Dedifferentiated amniotic fluid mesenchymal stem cell (primary cell): ENCODE data around the gene ADGRG6.

ENCODE experiments used
- DNase-seq: peaks from one replicate; pipeline ENCODE4 v3.0.0-alpha.2; 2016; ENCODE audit errors: extremely low spot score

The ADGRG6 gene

DNA sequence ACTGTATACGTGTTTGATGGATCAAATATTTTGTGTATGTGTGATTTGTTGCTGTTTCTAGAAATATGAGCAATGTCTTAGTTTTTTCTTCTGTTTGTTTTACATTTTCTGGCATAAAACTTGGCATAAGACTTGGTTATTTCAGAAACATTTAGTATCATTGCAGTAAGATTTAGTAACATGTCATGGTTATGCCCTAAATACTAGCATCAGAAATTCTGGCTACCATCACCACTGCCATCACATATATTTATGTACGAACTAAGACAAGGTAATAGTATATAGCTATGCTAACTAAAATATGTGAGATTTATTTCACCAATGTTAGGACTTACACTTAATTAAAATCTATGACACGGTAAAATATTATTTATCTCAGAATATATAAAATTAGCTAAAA is 10.3 kb upstream of the ADGRG6 start:
- no peak for DNase-seq

DNA sequence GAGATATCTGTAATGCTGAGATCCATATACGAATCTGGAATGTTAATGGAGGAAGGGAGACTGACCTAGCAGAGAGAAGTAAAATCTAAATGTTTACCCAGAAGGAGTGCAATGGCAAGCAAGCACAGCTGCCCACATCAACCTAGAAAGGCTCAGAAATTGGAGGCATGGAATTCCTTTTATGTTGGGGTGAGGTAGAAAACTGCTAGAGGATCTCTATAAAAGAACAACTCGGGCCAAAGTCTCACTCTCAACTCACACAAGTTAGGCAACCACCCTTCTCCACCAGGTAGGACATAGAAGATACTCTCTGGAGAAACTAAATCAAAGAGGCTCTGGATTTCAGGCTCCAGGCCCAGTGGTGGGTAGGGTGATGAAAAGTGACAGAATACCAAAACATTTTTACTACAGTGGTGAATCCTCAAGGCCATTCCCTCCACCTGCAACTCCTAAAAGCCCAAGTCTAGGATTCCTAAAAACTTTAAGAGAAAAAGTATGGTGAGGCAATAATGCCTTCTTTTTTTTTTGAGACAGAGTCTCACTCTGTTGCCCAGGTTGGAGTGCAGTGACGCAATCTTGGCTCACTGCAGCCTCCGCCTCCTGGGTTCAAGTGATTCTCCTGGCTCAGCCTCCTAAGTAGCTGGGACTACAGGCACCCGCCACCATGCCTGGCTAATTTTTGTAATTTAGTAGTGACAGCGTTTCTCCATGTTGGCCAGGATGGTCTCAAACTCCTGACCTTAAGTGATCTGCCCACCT is 9.5 kb upstream of the ADGRG6 start:
- no peak for DNase-seq

DNA sequence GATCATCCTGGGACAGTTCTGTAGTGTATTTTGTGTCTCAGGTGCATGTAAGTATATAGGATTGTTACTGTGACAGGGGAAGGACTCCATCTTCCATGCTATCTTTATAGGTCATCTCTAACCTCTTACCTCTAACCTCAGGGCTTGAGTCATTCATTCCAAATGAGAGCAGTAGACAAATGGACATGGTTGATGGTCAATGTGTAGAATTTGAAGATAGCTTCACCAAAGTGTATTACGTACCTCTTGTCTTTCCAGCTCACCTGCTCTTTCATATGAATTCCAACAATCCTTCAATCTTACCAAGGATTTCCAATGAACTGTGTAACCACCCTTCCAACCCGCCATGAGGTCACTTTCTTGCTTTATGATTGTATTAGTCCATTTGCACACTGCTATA is 8.7 kb upstream of the ADGRG6 start:
- no peak for DNase-seq

DNA sequence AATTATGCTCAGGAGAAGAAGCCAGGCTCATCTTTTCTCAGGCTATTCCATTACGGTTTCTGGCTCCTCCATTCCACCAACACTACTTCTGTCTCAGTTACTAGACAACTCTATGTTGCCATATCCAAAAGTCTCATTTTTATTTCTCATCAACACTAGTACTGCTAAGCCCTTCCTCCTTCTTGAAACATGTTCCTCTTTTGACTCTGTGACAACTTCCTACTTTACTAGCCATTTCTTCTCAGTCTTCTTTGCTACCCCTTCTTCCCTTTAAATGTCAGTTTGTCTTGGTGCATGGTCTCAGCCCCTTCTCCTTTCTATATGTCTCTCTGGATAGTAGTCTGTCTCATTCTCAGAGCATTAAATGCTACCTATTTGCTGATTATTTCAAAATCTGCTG is 7.1 kb upstream of the ADGRG6 start:
- DNase-seq, result no peak

DNA sequence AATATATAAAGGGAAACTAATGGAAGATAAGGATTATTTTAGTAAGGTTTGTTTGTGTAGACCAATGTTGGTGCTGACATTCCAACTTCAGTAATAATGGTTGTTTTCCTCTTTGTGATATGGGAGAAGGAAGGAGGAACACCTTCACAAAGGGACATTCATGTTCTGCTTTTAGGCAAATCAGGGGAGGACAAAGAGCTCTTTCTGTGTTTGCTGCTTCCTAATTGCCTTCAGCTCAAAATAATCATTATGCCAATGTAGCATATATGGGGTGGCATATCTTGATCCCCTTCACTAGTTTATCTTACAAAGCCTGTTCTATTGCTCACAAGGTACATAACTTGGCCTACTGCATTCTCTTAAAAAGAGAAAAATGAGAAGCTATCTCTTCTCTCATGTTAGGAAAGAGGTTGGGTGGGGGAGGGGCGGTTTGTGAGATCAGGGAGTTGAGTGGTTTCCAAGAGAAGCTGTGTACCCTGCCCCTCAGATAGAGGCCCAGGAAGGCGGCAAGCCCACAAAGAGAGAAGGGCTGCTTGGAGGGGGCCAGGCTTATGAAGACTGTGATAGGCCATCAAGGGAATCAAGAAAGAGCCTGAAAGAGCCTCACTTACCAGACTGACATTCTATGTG is 4.7 kb upstream of the ADGRG6 start:
- DNase-seq, result no peak

DNA sequence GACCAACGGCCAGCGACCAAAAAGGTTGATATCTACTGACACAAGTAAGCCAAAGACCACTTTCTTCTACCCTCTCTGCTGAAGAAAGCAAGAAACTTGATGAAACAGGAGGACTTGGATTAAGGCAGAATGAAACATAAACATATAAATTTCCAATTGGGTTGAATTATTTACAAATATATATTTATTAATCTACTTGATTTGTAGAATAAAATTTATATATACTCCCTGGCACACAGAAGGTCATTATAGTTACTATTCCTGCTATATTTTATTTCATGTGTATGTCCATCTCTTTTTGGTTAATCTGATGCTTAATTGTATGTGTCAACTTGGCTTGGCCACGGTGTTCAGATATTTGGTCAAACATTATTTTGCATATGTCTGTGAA is 4.2 kb upstream of the ADGRG6 start:
- DNase-seq, result no peak

DNA sequence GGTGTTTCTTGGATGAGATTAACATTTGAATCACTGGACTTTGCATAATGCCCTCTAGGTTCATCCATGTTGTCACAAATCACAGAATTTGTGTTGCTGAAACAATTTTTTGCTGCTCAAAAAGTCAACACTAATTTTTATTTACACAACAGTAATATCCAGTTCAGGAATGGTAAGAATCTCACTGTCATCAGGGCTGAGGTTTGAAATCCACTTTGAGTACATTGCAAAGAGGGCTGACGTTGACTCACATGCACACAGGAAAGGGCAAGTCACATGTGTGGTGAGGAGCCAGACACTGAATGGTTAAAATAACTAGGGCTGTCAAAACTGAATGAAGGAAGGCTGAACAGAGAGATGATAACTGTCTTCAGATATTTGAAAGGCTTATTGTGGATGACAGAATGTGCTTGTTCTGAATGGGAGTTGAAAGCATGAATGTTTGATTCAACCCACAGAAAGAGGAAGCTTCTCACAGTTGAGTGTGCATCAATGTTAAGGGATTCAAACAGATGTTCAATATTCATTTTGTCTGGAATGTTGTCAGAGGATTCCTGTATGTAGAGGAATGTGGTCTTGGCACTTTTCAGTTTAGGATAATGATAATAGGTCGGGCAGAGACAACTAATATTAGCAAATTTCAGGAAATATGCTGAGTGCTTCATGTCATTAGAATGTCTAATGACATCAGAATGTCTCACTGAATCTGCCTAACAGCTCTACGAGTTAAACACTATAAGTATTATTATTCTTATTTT is 3.6 kb upstream of the ADGRG6 start:
- no peak for DNase-seq

DNA sequence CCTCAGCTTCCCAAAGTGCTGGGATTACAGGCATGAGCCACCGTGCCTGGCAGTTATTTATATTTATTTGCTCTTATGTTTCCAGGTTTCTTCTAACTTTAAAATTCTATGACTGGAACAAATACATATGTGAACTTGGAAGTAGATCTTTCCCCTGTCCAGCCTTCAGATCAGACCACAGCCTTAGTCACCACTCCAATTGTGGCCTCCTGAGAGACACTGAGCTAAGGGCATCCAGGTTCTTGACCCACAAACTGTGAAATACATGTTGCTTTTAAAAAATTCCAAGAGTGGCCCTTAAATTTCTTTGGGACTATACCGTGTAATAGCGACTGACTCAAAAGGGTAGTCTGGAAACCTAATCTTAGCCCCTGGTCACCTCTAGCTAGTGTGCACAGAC is 1.5 kb upstream of the ADGRG6 start:
- no peak for DNase-seq

DNA sequence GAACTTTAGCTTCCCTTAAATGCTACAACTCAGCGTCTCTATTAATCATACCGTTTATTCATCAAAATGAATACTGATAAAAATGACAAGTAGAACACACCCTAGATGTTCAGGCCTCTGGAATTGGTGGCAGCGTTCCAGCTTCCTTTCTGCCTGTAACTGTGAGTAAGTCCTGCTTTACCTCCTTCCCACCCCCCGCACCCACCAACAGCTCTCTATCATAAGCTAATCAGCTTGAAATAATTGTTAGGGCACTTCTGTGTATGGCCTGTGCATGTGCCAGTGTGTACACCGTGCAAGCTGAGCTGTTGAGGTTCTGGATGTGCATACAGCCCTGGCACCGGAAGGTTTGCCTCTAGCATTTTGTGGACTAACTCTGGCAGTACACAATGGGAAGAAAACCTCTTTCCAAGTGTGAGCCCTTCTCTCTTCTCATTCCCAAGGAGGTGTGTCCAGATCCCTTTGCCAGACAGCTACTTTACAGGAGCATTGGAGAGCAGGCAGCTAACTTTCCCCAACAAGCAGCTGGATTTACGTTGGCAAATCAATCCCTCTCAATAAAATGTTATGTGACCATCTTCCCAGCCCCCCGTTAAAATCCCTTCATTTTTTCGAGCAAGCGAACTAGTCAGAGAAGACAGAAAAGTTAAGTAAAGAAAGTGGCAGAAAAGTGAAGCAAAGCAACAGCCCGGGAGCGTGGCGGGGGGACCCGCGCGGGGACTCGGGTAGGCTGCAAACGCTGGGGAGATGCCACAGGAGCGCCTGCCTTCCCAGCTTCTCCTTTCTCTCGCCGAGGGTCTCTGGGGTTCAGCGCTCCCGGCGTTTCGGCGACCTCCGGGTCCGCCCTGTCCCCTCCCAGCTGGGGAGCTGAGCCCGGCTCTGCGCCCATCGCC is 803 bp upstream of the ADGRG6 start:
- no peak for DNase-seq

DNA sequence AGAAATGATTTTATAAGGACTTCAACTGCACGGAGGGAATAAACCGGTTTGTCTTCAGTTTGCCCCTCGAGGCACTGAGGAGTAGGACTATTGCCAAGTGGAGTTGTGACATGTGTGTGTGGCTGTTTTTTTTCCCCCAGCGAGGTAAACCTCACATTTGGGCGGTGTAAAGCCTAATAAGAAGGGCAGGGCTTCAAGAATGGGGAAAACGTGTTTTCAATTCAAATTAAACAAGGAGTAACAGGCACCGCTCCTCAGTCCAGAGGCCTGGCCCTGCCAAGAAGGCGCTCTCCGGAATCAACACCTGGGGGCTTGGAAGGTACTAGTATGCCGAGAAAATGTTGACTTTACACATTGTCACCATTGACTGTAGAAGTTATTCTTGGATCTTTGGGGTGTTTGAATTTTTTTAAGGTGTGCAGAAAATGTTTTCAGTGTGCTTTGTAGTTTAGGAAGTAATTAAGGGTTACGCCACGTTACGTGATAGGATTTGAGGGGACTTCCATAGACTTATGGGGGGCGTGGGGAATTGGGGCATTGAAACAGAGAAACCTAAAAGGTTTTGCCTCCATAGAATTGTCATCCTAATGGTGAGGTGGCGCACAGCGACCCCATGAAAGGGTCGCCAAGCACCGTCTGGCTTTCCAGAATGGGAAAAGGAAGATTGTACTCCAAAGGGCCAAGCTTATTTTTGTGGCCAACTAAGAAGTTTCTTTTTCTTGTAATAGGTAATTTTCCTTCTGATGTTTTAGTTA is 791 bp downstream of the ADGRG6 start:
- DNase-seq, result no peak

DNA sequence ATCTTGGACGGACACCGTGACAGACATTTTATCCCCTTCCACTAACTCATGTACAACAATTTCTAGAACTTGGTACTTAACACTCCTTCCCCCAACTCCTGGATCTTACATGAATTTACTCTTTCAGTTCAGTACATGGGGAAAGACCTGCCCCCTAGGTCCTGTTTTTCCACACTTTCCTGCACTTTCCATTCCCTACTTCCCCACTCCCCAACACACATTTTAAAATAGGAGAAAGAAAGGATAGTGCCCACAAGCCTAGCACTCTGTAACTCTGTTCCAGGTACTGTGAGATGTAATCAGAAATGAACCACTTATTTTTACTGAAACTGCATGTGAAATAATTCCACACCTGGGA is 1.3 kb downstream of the ADGRG6 start:
- DNase-seq, result no peak

DNA sequence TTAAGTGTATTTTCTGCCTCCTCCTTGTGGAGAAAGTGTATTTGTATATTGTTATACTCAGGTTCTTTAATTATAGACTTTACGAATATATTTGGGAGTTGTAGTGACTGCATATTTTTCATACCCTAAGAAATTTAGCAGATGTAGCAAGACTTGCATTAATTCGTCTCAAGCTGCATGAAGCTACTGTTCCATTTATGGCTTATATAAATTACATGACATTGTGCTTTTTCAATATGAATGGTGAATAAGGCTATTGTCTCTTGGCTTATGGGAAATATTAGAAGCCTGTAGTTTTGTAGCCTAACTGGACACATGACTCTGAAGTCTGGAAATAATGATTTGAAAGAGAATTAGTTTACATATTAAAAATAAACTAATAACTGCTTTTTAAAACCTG is 2.4 kb downstream of the ADGRG6 start:
- DNase-seq, result no peak

DNA sequence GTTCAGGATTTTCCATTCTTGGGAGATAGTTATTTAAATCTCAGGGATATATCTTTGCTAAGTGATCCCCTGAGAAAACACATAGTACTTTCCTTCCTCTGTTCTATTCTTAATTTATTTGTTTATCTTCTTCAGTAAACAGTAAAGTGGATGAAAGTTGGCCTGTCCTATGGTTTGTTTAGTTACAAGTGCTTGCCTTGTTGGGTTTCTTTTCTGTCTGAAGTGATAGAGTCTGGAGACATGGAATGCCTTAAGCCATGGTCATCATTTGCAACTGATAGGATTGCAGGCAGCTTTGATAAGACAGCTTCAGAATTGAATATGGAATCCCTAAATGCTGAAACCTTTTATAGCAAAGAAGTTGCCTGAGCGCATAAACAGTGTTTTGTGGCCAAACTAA is 4.9 kb downstream of the ADGRG6 start:
- DNase-seq, result no peak

DNA sequence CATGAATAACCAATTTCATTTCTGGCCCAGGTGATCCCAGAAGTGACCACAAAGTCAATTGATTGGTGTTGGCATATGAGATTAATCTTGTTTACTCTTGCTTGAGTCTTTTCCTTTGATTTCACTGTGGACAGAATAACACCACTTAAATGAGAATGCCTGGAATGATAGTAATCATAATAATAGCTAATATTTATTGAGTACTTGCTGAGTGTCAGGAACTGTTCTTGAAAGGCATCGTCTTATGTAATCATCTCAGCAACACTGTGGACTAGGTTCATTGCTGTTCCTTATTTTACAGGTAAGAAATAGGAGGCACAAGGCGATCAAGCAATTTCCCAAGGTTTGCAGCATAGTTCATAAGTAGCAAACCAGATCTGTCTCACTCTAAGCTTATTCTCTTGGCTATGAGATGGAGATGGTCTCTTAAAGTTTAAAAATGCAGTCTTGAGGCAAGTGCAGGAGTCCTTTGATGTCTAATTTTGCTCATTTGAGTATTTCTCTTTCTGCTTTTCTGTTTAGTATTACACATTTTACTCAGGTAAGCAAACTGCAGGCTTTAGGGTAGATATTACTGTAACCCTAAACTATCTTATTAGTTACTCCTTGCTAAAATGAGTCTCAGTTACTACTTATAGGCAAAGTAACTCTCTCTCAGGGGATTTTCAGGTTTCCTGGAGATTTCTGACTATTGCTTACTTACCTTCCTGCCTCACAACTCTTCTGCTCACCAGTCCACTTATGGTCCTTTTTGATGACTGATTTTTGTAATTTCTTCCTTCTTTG is 6.3 kb downstream of the ADGRG6 start:
- no peak for DNase-seq

DNA sequence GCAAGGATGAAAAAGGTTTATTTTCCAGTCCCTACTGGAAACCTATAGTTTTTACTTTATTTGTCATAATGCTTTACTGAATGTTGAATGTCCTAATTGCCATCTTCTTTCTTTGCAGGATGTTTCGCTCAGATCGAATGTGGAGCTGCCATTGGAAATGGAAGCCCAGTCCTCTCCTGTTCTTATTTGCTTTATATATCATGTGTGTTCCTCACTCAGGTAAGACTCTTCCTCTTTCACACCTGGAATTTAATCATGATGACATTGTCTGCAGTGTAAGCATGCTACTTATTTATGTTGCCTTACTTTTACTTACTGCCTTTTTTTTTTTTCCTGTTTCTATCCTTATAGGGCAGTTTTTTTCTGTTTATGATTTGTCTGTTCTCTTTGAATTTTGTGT is 7.6 kb downstream of the ADGRG6 start:
- DNase-seq, result no peak

DNA sequence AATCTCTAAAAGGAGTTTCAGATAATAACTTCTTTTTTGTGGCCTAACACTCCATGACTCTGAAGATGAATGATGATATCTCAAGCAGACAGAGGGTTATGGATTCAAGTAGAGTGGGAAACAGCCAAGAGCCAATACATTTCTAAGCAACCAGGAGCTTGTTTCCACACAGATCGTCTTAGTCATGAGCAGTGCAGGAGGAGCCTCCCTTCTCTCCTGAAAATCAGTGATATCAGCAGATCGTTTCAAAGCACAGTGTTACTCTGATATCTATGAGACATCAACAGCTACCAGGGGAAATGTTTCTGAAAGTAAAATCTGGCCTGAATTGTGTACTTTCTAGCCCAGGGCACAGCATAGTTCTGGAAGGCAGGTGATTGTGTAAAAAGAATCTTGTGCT is 11.5 kb downstream of the ADGRG6 start:
- peak; percentile 22 for DNase-seq

DNA sequence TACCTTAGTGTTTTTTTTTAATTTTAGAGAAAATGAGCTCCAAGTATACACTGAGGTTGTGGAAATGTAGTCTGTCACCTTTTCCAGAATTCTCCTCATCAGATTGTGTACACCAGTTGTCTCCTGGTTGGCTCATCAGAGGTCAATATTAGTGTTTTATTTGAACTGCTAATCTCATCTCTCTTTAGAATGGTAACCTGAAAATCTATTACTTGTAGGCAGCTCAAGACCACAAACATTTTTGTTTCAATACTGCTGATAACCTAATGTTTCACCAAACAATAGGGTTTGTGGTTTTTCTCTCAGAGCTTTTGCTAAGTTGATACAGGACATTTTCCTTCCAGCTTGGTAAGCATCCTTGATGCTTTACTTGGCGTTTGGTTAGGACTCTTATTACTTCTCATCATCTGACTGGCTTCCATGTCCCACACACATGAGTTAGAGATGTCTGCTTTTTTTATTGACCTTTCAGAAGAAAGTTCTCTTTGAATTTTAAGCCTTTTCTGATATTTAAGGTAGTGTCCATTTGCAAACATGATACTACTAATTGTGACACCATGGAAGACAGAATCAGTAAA is 15.1 kb downstream of the ADGRG6 start:
- DNase-seq, result no peak

DNA sequence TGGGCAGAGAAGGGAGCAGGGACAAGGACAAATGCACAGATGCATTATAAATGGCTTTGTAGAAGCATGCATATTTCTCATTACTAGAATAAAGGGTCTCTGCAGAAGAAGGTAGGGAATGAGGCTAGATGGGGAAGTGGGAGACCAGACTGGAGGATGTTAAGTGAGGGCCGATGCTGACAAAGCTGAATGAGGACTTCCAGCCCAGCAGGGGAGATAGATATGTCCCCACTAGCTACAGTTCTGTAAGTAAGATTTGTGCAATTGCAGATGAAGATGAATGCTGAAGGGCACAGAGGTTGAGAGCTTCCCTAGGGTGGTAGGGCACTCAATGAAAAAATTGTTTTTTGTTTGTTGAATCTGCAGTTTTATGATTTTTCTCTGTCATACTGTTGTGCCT is 16.9 kb downstream of the ADGRG6 start:
- DNase-seq, result no peak

DNA sequence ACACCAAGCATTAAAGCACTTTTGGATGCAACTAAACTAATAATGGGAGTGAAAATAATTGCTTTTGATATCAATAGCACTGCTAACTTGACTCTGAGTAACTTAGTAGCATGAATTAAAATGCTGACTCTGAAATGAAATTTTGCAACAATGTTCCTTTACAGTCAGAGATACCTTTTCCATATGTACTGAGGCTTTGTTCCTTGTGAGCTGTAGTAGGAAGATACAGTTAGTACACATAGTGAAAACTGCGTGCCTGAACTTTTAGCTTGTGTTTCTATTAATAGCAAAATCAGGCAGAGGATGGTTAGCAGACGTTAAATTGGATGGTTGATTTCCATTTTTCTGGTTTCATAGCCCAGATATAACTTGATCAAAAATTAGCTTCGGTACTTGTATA is 18.6 kb downstream of the ADGRG6 start:
- no peak for DNase-seq

DNA sequence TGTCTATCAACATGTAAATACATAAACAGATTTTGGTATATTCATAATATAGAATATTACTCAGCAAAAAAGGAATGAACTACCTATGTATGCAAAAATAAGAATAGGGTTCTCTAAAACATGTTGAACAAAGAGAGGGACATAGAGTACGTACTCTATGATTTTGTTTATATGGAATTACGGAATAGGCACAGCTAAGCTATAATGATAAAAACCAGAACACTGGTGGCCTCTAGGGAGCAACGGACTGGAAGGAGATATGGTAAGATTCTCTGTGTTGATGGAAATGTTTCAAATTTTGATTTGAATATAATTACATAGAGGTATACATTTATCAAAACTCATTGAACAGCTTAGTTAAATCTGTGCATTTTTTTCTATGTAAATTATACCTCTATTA is 19.6 kb downstream of the ADGRG6 start:
- no peak for DNase-seq
